ENCODE measurements around the gene NEK6. TPM values are rescaled to one million over a fixed set of nuclear protein-coding genes. Genes with fewer than 3 reads are reported as not detected.

The NEK6 gene
- total RNA-seq, 2 donors from 2014 or later, result 77.8 to 83.4 TPM

DNA sequence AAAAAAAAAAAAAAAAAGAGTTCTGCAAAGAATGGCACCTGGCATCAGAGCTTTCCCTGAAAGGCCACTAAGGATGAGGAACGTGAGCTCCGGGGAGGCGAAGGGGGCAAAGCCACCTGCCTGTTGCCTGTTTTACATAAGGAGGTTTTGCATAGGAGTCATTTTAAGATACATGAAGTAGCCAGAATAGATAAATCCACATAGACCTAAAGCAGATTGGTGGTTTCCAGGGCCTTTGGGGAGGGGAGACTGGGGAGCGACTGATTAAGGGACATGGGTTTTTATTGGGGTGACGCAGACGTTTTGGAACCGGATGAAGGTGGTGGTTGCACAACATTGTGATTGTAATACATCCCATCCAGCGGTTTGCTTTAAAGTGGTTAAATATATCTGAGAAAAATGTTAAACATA is 7.1 kb downstream of the NEK6 start:
- H3K36me3 ChIP-seq, result no peaks in the 10 kb centered on the region
- no peaks in the 10 kb centered on the region for H3K27me3 ChIP-seq
- H3K27ac ChIP-seq, result no peak overlapping the region
- H3K4me3 ChIP-seq, result no peak overlapping the region
- H3K4me1 ChIP-seq, result peaks cover 23% of the 10 kb centered on the region
- no peak for DNase-seq
- intact Hi-C loops (cut with DNase I), result no loop called here
- no peak overlapping the region for H3K9ac ChIP-seq (ENCODE audit: low read depth in 2 of 2, low read length in 2 of 2)
- H3K9me3 ChIP-seq, result no peaks in the 10 kb centered on the region
- TF ChIP-seq, protein P1, sequence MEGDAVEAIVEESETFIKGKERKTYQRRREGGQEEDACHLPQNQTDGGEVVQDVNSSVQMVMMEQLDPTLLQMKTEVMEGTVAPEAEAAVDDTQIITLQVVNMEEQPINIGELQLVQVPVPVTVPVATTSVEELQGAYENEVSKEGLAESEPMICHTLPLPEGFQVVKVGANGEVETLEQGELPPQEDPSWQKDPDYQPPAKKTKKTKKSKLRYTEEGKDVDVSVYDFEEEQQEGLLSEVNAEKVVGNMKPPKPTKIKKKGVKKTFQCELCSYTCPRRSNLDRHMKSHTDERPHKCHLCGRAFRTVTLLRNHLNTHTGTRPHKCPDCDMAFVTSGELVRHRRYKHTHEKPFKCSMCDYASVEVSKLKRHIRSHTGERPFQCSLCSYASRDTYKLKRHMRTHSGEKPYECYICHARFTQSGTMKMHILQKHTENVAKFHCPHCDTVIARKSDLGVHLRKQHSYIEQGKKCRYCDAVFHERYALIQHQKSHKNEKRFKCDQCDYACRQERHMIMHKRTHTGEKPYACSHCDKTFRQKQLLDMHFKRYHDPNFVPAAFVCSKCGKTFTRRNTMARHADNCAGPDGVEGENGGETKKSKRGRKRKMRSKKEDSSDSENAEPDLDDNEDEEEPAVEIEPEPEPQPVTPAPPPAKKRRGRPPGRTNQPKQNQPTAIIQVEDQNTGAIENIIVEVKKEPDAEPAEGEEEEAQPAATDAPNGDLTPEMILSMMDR (IDR thresholded peaks at IDR 0.05), result no peak

DNA sequence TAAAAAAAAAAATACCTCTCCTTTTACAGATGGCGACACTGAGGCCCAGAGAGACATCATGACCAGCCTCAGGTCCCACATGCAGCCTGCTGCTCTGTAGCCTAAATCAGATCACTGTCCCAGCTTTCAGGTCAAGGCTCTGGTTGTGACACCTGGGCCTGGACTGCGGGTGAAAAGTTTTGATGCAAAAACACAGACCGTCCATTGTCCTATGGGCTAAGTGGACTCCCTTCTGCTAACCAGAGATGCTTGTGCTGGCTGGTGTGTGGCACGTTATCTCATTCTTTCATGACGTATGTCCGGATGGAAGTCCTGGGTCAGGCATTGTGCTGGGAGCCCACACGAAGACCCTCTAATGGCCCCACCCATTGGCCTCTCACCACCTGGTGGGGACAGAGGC is 7.8 kb downstream of the NEK6 start:
- TF ChIP-seq, protein P1 (IDR thresholded peaks at IDR 0.05), result no peak
- Histone ChIP-seq H3K4me3 (no peak overlapping the region), H3K27me3 (no peaks in the 10 kb centered on the region), H3K27ac (no peak overlapping the region), H3K4me1 (peaks cover 23% of the 10 kb centered on the region), H3K9me3 (no peaks in the 10 kb centered on the region), H3K36me3 (no peaks in the 10 kb centered on the region), H3K9ac (ENCODE audit: low read depth in 2 of 2, low read length in 2 of 2) (no peak overlapping the region)
- no peak for DNase-seq
- intact Hi-C loops (cut with DNase I), result no loop called here

DNA sequence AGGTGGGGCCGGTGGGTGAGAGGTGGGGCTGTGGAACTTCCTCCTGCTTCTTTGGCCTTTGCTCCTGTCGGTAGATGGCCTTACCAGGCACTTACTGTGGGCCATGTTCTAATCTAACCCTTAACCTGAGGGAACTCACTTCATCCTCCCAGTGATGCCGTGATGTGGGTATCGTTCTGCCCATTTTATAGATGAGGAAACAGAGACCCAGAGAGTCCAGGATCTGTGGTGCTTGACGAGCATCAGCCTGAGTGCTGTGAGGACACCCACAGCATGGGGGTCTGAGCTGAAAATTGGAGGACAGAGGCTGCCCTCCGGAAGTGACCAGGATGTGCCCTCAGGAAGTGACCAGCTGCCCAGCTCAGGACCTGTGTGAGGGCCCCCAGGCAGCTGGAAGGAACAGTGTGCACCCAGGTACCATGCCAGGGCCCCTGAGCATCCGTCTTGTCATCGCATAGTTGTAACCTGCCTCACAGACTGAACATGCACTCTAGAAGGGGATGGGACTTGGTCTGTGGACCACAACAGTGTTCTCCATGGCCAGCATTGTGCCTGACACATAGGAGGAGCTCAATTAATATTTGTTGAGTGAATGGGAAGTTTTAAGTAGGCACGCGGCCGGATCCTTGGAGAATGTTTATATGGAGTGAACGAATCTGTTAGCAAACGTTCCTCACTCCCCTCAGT is 8.5 kb downstream of the NEK6 start:
- Histone ChIP-seq H3K4me3 (no peak overlapping the region), H3K27me3 (no peaks in the 10 kb centered on the region), H3K9ac (ENCODE audit: low read depth in 2 of 2, low read length in 2 of 2) (peak overlapping the region in 1 of 2 donors; percentile 36), H3K27ac (peak overlapping the region; percentile 30), H3K4me1 (peaks cover 24% of the 10 kb centered on the region), H3K36me3 (no peaks in the 10 kb centered on the region), H3K9me3 (no peaks in the 10 kb centered on the region)
- intact Hi-C loops (cut with DNase I), result no loop called here
- no peak for DNase-seq
- TF ChIP-seq, protein P1 (IDR thresholded peaks at IDR 0.05), result no peak

DNA sequence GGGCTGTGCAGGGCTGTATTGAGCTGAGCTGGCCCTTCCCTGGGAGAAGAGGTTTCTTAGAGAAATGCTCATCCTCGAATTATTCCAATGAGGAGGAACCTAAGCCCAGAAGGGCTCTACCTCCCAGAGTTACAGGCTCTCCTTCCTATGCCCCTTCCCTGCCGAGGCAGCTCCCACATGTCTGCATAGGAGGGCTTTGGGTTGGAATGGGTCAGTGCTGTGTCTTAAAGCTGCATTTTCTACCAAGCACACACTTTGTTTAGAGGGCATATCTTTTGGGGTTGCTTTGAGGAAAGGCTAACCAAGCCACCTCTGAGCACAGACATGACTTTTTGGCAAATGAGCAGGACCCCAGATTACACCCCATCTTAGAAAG is 9.1 kb downstream of the NEK6 start:
- Histone ChIP-seq H3K36me3 (no peaks in the 10 kb centered on the region), H3K9ac (ENCODE audit: low read depth in 2 of 2, low read length in 2 of 2) (peak overlapping the region in 1 of 2 donors; percentile 55), H3K4me1 (peaks cover 29% of the 10 kb centered on the region)

DNA sequence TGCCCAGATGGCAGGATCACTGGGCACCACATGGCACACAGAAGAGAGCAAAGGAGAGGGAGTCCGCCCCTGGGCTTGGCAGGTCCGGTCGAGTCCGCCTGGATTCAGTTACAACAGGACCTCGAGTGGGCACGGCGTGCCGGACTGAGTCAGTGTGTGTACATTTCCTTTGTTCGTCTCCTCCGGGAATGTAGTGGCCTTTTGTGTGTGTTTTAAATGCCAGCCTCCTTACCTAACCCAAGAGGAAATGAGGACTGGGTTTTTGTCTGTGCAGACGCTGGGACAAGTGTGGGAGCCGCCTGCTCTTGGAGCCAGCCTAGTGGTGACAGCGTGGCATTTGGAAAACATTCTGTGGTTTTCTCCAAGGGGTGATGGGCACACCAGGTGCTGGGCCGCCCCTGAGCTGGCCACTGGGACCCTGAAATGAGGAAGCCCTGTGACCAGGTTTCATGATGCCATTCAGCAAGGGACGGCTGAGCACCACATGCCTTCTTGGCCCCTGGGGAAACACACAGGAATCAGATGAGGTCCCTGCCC is 9.6 kb downstream of the NEK6 start:
- Histone ChIP-seq H3K9me3 (no peaks in the 10 kb centered on the region), H3K27me3 (no peaks in the 10 kb centered on the region), H3K4me1 (peaks cover 34% of the 10 kb centered on the region), H3K9ac (ENCODE audit: low read depth in 2 of 2, low read length in 2 of 2) (peak overlapping the region; percentile 48 to 55), H3K27ac (peak overlapping the region; percentile 30), H3K36me3 (no peaks in the 10 kb centered on the region), H3K4me3 (no peak overlapping the region)
- intact Hi-C loops (cut with DNase I), result no loop called here
- peak; percentile 82 for DNase-seq
- TF ChIP-seq, protein P1 (IDR thresholded peaks at IDR 0.05), result no peak

More for the DNA sequence above, 9.1 kb downstream of the NEK6 start:
- Histone ChIP-seq H3K9me3 (no peaks in the 10 kb centered on the region), H3K4me3 (no peak overlapping the region), H3K27ac (peak overlapping the region; percentile 30), H3K27me3 (no peaks in the 10 kb centered on the region)
- no peak for DNase-seq
- intact Hi-C loops (cut with DNase I), result no loop called here
- TF ChIP-seq, protein P1 (IDR thresholded peaks at IDR 0.05), result no peak

Data from colonic mucosa (tissue), 4 donors.